A673 (cell line): ENCODE measurements around the gene C2CD4A.

Experiments used
- CTCF ChIP-seq: fragments of 300-800, 200-600 bp; sonication (generic); conservative IDR thresholded peaks from 2 replicates; pipeline ENCODE4 v1.5.1; 2017; ENCODE audit warnings: low read depth, mild to moderate bottlenecking, antibody characterized with exemption, low read length, moderate library complexity, mixed read lengths
- EZH2 ChIP-seq: fragments of 200-600 bp; sonication (generic); IDR thresholded peaks from 2 replicates; pipeline ENCODE4 v1.6.1; 2017; ENCODE audit warnings: borderline replicate concordance, low read depth, mild to moderate bottlenecking, mixed read lengths, antibody characterized with exemption, low read length; ENCODE audit not compliant: poor library complexity, severe bottlenecking

GRCh38 chr15:62119227-62119864 lies 52.6 kb downstream of the C2CD4A start:
- no peak for TF ChIP-seq CTCF
- no peak for TF ChIP-seq EZH2
